ENCODE data around the gene CLMN. TPM values are rescaled to one million over a fixed set of nuclear protein-coding genes. Genes with fewer than 3 reads are reported as not detected.

The CLMN gene
- total RNA-seq, 3 donors from 2014 or later (not counting 1 experiment from before 2014, with no cell fraction given): 0.80 to 2.0 (median 1.8) TPM

DNA sequence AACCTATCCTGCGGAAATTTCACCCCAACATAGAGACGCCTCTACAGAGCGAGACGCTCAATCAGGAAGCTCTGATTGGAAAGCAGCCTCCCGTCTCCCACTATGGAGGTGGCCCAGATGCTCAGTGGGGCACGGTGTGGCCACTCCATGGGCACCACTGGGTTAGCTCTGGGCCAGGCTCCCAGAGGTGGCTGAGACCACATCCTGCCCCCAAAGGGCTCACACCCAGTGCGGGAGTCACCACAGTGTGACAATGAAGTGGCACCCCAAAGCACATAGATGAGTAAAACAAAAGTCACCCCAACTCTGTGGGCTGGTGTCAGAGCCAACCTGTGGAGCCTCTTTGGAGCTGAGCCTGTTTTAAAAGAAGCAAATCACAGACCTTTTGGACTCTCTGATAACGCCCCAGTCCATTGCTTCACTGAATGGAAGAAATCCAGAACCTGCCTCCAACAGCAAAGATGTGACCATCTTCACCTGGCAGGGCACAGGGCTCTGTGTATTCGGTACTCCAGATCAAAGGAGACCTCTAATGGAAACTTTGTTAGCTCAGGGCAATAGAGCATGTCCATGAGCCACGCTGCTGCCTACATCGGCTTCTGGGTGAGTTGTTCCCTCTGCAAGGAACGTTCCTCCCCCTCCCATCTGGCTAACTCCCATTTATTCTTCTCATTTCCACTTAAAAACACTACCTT, 19.6 kb downstream of the CLMN start:
- H3K36me3 Mint-ChIP-seq: no peaks in the 10 kb centered on the region
- Histone ChIP-seq H3K9me3 (ENCODE audit: control insufficient read depth, insufficient read depth, low read length) (no peaks in the 10 kb centered on the region), H3K27ac (ENCODE audit: low read length) (no peak overlapping the region), H3K36me3 (ENCODE audit: control insufficient read depth, insufficient read depth, low read length) (no peaks in the 10 kb centered on the region), H3K4me1 (ENCODE audit: control insufficient read depth, insufficient read depth, low read length) (peaks cover 6% of the 10 kb centered on the region), H3K27me3 (ENCODE audit: control insufficient read depth, insufficient read depth, low read length) (no peaks in the 10 kb centered on the region), H3K4me3 (ENCODE audit: low read length) (no peak overlapping the region)
- no peak overlapping the region for H3K27ac Mint-ChIP-seq
- ATAC-seq: peak in 1 of 3 donors; percentile 30
- H3K4me3 Mint-ChIP-seq: no peak overlapping the region
- H3K4me1 Mint-ChIP-seq: peaks cover 6 to 8% of the 10 kb centered on the region in 2 donors
- intact Hi-C loops (cut with micrococcal nuclease): no loop called here
- 57% methylated on average over 12 of the region's 12 CpGs for WGBS (ENCODE audit: insufficient coverage)
- DNase-seq: no peak
- TF ChIP-seq, protein P1, sequence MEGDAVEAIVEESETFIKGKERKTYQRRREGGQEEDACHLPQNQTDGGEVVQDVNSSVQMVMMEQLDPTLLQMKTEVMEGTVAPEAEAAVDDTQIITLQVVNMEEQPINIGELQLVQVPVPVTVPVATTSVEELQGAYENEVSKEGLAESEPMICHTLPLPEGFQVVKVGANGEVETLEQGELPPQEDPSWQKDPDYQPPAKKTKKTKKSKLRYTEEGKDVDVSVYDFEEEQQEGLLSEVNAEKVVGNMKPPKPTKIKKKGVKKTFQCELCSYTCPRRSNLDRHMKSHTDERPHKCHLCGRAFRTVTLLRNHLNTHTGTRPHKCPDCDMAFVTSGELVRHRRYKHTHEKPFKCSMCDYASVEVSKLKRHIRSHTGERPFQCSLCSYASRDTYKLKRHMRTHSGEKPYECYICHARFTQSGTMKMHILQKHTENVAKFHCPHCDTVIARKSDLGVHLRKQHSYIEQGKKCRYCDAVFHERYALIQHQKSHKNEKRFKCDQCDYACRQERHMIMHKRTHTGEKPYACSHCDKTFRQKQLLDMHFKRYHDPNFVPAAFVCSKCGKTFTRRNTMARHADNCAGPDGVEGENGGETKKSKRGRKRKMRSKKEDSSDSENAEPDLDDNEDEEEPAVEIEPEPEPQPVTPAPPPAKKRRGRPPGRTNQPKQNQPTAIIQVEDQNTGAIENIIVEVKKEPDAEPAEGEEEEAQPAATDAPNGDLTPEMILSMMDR (IDR thresholded peaks at IDR 0.05): no peak
- H3K27me3 Mint-ChIP-seq (ENCODE audit: low read depth in 2 of 2): peaks cover 10 to 15% of the 10 kb centered on the region in 2 donors
- H3K9me3 Mint-ChIP-seq: no peaks in the 10 kb centered on the region

- H3K27me3 Mint-ChIP-seq (ENCODE audit: low read depth in 2 of 2): peaks cover 12 to 17% of the 10 kb centered on the region in 2 donors
- intact Hi-C loops (cut with micrococcal nuclease): no loop called here
- ATAC-seq (no peak), DNase-seq (no peak)
- no peaks in the 10 kb centered on the region for H3K36me3 Mint-ChIP-seq
- Histone ChIP-seq H3K4me3 (ENCODE audit: low read length) (no peak overlapping the region), H3K9me3 (ENCODE audit: control insufficient read depth, insufficient read depth, low read length) (no peaks in the 10 kb centered on the region), H3K36me3 (ENCODE audit: control insufficient read depth, insufficient read depth, low read length) (no peaks in the 10 kb centered on the region), H3K27ac (ENCODE audit: low read length) (no peak overlapping the region), H3K27me3 (ENCODE audit: control insufficient read depth, insufficient read depth, low read length) (no peaks in the 10 kb centered on the region), H3K4me1 (ENCODE audit: control insufficient read depth, insufficient read depth, low read length) (peaks cover 6% of the 10 kb centered on the region)
- no peaks in the 10 kb centered on the region for H3K9me3 Mint-ChIP-seq
- TF ChIP-seq, protein P1 (IDR thresholded peaks at IDR 0.05): no peak
- H3K27ac Mint-ChIP-seq: no peak overlapping the region
- WGBS (ENCODE audit: insufficient coverage): 82% methylated on average over 5 of the region's 5 CpGs
- H3K4me1 Mint-ChIP-seq: peaks cover 6 to 8% of the 10 kb centered on the region in 2 donors
- no peak overlapping the region for H3K4me3 Mint-ChIP-seq
These were observed 20.4 kb downstream of the CLMN start for GRCh38 chr14:95299271-95299670.

DNA sequence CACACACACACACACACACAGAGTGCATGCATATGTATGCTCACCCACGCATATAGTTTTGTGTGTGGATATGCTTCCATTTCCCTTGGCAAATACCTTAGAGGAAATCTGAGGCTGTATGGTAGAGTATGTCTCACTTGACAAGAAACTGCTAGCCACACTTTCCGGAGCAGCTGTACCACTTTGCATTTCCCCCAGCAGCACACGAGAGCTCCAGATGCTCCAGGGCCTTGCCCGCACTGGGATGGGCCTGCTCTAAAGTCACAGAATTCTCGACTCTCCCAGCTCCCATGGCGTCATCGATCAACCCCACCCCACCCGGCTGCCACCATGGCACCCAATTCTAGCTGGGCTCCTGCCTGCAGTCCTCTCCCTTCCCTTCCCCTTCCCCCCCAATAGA, 21.9 kb downstream of the CLMN start:
- Histone ChIP-seq H3K4me1 (ENCODE audit: control insufficient read depth, insufficient read depth, low read length) (peaks cover 6% of the 10 kb centered on the region), H3K9me3 (ENCODE audit: control insufficient read depth, insufficient read depth, low read length) (no peaks in the 10 kb centered on the region), H3K27me3 (ENCODE audit: control insufficient read depth, insufficient read depth, low read length) (no peaks in the 10 kb centered on the region), H3K27ac (ENCODE audit: low read length) (no peak overlapping the region), H3K36me3 (ENCODE audit: control insufficient read depth, insufficient read depth, low read length) (no peaks in the 10 kb centered on the region), H3K4me3 (ENCODE audit: low read length) (no peak overlapping the region)
- 81% methylated on average over 8 of the region's 8 CpGs for WGBS (ENCODE audit: insufficient coverage)
- no peaks in the 10 kb centered on the region for H3K9me3 Mint-ChIP-seq
- no peak overlapping the region for H3K4me3 Mint-ChIP-seq
- peaks cover 6 to 8% of the 10 kb centered on the region in 2 donors for H3K4me1 Mint-ChIP-seq
- no peaks in the 10 kb centered on the region for H3K36me3 Mint-ChIP-seq
- no peak overlapping the region for H3K27ac Mint-ChIP-seq
- ATAC-seq (no peak), DNase-seq (no peak)
- TF ChIP-seq, protein P1 (IDR thresholded peaks at IDR 0.05): no peak
- intact Hi-C loops (cut with micrococcal nuclease): no loop called here
- H3K27me3 Mint-ChIP-seq (ENCODE audit: low read depth in 2 of 2): peaks cover 12 to 17% of the 10 kb centered on the region in 2 donors

DNA sequence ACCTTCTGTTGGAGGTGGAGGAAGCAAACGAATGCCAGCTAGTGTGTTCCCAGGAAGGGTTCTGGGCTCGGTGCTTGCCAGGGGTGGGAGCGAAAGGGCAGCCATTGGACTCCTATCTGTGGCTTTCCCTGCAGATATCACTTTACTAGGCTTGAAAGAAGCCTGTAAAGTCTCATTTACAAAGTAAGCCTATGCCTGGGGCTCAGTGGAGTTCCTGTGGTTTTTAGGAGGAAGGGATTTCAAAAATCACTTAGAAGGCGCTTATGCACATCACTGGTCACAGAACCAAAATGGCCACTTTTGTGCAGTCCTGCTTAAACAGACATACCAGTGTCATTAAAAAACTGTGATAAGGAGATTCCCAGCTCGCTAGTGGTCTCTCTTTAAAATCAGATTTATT, 22.7 kb downstream of the CLMN start:
- Mint-ChIP-seq H3K9me3 (no peaks in the 10 kb centered on the region), H3K36me3 (no peaks in the 10 kb centered on the region), H3K27me3 (ENCODE audit: low read depth in 2 of 2) (peaks cover 12 to 17% of the 10 kb centered on the region in 2 donors), H3K4me3 (no peak overlapping the region), H3K4me1 (peaks cover 6 to 8% of the 10 kb centered on the region in 2 donors), H3K27ac (no peak overlapping the region)
- Histone ChIP-seq H3K36me3 (ENCODE audit: control insufficient read depth, insufficient read depth, low read length) (no peaks in the 10 kb centered on the region), H3K27me3 (ENCODE audit: control insufficient read depth, insufficient read depth, low read length) (no peaks in the 10 kb centered on the region), H3K4me1 (ENCODE audit: control insufficient read depth, insufficient read depth, low read length) (peaks cover 6% of the 10 kb centered on the region), H3K4me3 (ENCODE audit: low read length) (no peak overlapping the region), H3K9me3 (ENCODE audit: control insufficient read depth, insufficient read depth, low read length) (no peaks in the 10 kb centered on the region), H3K27ac (ENCODE audit: low read length) (no peak overlapping the region)
- 87% methylated on average over 5 of the region's 5 CpGs for WGBS (ENCODE audit: insufficient coverage)
- no peak for DNase-seq
- no peak for ATAC-seq
- TF ChIP-seq, protein P1 (IDR thresholded peaks at IDR 0.05): no peak
- intact Hi-C loops (cut with micrococcal nuclease): no loop called here

Measured in natural killer cell (primary cell).